Occipital lobe (tissue), 2 donors: Measurements from ENCODE around the gene FAM240B. TPM values are rescaled to one million over a fixed set of nuclear protein-coding genes. Genes with fewer than 3 reads are reported as not detected.

ENCODE experiments used
- DNase-seq: peaks from one replicate; lab custom pipeline; 2025; lab: John Stamatoyannopoulos, UW
- total RNA-seq: library from RNA; depleted of rRNA; stranded (reverse); fragments of >200 nt; gene quantifications from one replicate; pipeline ENCODE4 v1.2.3, GENCODE V29; 2014

FAM240B gene
- total RNA-seq, result not detected

DNA sequence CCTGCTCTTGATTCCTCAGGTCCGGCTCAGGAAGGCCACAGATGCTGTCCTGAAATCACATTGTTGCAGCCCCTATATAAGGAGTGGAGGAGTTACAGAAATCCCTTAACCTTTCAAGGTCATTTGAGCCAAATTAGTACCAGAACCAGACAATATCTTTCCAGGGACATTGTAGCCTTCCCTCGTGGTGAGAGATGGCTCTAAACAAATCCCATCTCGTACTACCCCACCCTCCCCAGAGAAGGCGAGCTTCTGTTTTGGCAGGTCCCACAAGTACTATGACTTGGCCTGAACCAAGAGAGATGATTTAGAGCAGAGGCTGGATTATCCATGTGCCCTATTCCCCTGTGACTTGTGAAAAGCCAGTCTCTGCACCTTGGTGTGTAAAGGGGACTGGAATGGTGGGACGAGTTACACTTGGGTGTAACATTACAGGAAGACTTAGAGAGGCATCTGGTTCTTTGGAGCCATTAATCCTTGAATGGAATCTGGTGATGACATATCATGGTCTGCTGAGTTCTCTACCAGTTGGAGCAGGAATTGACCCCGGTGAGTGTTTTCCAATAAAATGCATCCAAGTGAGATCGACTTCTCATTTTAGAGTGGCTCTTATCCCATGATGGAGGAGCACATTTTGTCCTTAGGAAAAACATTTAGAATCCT is at the start of gene FAM240B:
TSS of gene FAM240B (minus strand) at position 51 of the 663 bp plus-strand sequence. CDS start 16,134 bp downstream, outside the sequence.
- no peak for DNase-seq

- DNase-seq, result no peak
These were observed 48.4 kb upstream of the FAM240B start for GRCh38 chr9:38768351-38768761.

- no peak for DNase-seq
These were observed 45.2 kb upstream of the FAM240B start for GRCh38 chr9:38765101-38765500.

GRCh38 chr9:38761999-38762398 is 42.1 kb upstream of the FAM240B start:
- DNase-seq, result no peak

DNA sequence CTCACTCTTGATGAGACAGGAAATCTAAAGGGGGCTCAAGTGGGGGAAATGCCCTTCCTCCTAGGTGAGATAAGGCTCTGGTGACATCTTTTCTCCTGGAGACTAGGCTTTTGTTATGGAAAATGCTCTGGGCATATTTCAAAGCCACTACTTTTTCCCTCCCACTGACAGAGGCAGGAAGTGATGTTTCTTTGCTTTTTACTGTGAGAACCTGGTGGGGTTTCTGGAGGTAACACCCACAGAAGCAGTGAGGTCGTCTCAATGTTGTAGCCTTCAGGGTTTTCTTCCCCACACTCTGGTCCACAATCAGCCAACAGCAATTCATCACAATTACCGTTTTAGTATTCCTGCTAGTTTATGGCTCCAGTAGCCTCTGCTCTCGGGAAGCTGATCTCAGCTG is 41.4 kb upstream of the FAM240B start:
- DNase-seq, result no peak

DNA sequence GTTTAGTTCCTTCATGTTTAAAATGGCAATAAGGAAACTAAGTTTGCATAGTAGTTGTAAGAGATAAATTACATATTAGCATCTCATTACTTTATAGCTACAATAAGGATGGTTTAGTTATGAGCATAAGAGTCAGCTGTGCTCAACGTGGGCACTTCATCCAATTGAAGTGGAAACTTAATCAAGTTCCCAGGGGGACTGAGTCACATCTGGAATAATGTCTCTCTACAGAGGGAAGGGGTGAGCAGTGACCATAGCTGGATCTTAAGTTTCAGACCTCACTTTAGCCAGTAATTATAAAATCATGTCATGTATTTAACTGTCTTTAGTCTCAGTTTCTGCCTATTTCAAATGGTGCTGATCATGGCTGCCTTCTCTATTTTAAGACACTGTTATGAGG is 36.8 kb upstream of the FAM240B start:
- no peak for DNase-seq

- no peak for DNase-seq
These were observed 28.0 kb upstream of the FAM240B start for GRCh38 chr9:38747941-38748340.

DNA sequence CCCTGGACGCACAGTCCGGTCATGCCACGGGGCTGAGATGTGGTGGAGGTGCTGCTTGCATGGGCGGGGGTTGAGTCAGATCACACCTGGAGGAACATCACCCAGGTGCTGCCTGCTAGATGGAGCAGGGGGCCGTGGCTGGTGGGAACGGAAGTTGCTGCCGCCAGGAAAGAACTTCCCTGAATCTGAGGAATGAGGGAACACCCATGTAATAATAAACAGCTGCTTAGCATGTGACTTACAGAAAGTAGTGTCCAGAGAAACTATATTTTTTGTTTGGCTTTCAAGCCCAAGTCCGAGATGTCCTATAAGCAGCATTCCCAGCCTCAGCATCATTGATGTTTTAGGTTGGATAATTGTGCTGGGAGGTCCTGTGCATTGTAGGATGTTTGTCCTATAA is 27.1 kb upstream of the FAM240B start:
- no peak for DNase-seq

- DNase-seq, result no peak
These were observed 26.4 kb upstream of the FAM240B start for GRCh38 chr9:38746303-38746702.

- no peak for DNase-seq
These were observed 24.6 kb upstream of the FAM240B start for GRCh38 chr9:38744484-38744883.

GRCh38 chr9:38737246-38737645 is 17.3 kb upstream of the FAM240B start:
- no peak for DNase-seq

- no peak for DNase-seq
These were observed 14.9 kb upstream of the FAM240B start for GRCh38 chr9:38734831-38735230.

- no peak for DNase-seq
These were observed 13.6 kb upstream of the FAM240B start for GRCh38 chr9:38733503-38733902.

DNA sequence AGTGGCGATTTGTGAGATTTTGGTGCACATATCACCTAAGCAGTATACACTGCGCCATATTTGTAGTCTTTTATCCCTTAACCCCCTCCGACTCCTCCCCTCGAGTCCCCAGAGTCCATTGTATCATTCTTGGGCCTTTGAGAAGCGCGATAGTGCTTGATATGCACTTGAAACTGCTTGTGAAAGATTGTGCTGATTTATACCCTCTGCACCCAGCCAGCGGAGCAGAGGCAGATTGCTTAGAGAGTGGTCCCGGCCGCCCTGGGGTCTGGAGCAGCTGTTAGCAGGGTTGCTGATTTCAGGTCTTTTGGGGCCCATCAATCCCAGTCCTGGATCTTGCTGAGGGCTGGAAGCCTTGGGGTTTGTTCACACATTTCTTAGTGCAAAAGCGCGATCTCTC is 13.0 kb upstream of the FAM240B start:
- no peak for DNase-seq

- DNase-seq, result no peak
These were observed 7.6 kb upstream of the FAM240B start for GRCh38 chr9:38727497-38728001.

DNA sequence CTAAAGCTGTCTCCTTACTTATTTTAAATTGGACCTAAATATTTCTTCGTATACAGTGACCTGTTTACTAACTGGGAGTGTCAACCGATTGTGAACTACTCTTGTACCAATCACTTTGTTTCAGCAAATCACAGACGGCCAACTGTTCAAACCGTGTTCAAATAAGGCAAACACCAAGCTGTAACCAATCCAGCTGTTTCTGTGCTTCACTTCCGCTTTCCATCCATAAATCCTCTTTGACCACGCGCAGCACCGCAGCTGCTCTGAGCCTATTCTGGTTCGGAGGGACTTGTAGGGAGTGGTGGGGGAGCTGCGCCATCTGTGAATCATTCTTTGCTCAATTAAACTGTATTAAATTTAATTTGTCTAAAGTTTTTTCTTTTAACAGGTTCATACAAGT is 4.8 kb upstream of the FAM240B start:
- DNase-seq, result no peak

GRCh38 chr9:38718148-38718547 is 1.8 kb downstream of the FAM240B start:
- DNase-seq, result no peak

DNA sequence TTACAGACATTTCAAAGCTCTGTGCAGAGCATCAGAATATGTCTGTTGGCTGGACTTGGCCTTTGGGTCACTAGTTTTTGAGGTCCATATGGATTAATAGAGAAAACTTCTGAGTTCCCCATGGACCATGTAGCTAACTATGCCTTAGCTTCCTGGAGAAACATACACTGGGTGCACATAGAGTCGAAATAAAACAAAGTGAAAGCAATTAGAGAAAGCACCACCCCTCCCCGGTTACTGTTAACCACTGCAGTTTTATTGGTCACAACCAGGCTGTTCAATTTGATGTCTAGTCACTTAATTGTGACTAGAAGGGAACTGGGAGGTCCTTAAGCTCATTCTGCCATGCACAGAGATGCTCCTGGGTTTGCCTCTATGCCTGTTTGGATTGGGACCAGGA is 4.2 kb downstream of the FAM240B start:
- no peak for DNase-seq

DNA sequence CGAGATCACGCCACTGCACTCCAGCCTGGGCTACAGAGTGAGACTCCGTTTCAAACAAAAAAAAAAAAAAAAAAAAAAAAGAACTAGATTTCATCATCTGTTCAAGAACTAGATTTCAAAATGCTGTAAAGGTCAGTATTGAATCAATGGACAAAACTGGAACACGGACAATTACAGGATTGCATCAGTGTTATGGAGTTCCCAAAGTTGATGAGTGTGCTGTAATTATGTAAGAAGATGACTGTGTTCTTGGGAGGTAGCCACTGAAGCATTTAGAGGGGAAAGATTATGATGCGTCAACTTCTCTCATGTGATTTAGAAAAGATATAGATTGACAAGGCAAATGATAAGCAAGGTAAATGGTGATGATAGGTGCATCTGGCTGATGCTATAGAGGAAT is 6.5 kb downstream of the FAM240B start:
- DNase-seq, result no peak

DNA sequence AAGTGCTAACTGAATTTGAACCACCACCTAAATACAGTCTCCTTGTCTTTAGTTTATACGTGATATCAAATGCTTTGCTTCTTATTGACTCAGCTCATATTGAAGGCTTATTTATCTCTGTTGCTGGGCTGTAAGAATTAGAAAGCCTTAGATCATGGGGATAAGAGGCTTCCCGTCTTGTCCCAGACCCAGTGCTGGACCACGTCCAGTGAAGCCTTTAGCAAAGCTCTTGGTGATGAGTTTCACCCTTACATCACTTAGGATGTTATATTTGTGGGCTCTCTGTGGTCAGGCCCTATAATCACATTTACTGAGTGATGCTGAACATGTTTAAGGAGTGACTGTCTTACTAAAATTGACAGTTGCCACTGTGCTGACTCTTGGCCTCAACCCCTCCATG is 11.2 kb downstream of the FAM240B start:
- DNase-seq, result no peak

- no peak for DNase-seq
These were observed 11.9 kb downstream of the FAM240B start for GRCh38 chr9:38707885-38708637.

DNA sequence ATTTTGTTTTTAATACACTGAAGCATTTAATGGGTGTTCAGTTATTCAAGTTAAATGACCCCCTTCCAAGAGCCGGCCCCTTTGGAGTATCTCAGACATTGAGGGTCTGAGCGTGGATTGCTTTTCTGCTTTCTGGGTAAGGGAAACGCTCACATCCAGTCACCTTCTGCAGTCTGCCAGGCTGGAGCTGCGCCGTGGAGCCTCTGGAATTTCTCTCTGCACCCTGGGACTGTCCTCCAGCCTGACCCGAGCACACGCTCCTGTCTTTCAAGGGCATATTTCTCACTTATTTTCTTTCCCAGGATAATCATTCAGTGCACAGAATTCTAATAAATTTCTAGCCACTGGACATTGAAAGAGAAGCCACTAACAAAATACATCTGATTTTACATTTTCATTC is 13.4 kb downstream of the FAM240B start:
- no peak for DNase-seq

DNA sequence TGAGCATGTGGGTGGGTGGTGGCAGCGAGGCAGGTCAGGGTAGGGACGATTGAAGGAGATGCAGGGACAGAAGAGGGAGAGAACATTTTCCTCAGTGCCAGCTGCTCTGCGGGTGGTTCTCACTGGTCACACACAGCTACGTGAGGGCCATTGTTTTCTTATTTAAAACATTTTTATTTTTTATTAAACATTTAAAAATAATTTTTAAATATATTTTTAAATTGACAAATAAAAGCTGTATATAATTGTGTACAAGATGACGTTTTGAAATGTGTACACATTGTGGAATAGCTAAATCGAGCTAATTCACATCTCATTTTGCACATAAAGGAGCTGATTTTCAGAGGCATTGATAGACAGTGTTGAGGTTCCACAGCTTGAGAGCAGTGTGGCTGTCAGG is 14.0 kb downstream of the FAM240B start:
- no peak for DNase-seq
